ENCODE measurements around the gene IL1RAPL1. TPM values are rescaled to one million over a fixed set of nuclear protein-coding genes. Genes with fewer than 3 reads are reported as not detected.
"Not testable (repeated sequence)": the region's sequence is repeated elsewhere in the genome, so short reads cannot be mapped to it uniquely, and the experiment has no call there.

The IL1RAPL1 gene
- total RNA-seq, 2 donors from 2014 or later: 0.18 to 0.31 TPM

- ATAC-seq (no peak), DNase-seq (no peak)
- intact Hi-C loops (cut with DNase I, micrococcal nuclease): no loop called here
These were observed 708.9 kb downstream of the IL1RAPL1 start for GRCh38 chrX:29295987-29296680.

GRCh38 chrX:29297171-29297800 lies 710.0 kb downstream of the IL1RAPL1 start:
- DNase-seq (no peak), ATAC-seq (no peak)
- intact Hi-C loops (cut with DNase I, micrococcal nuclease): no loop called here

- intact Hi-C loops (cut with DNase I, micrococcal nuclease): no loop called here
- no peak for ATAC-seq
These were observed 712.4 kb downstream of the IL1RAPL1 start for GRCh38 chrX:29299684-29300083.

GRCh38 chrX:29308726-29309125 lies 721.5 kb downstream of the IL1RAPL1 start:
- DNase-seq (no peak), ATAC-seq (no peak)
- intact Hi-C loops (cut with DNase I, micrococcal nuclease): no loop called here

More at GRCh38 chrX:29299684-29300083, 712.4 kb downstream of the IL1RAPL1 start:
- no peak for DNase-seq

- DNase-seq: no peak
- no peak for ATAC-seq
- intact Hi-C loops (cut with DNase I, micrococcal nuclease): no loop called here
These were observed 728.7 kb downstream of the IL1RAPL1 start for GRCh38 chrX:29315931-29316330.

GRCh38 chrX:29318012-29318411 lies 730.8 kb downstream of the IL1RAPL1 start:
- no peak for DNase-seq
- intact Hi-C loops (cut with DNase I, micrococcal nuclease): no loop called here
- no peak for ATAC-seq

GRCh38 chrX:29332429-29332828 lies 745.2 kb downstream of the IL1RAPL1 start:
- intact Hi-C loops (cut with DNase I, micrococcal nuclease): not testable (repeated sequence)

GRCh38 chrX:29333091-29333490 lies 745.8 kb downstream of the IL1RAPL1 start:
- intact Hi-C loops (cut with DNase I, micrococcal nuclease); DNase-seq; ATAC-seq: not testable (repeated sequence)

More at GRCh38 chrX:29332429-29332828, 745.2 kb downstream of the IL1RAPL1 start:
- not testable (repeated sequence) for DNase-seq, ATAC-seq

- intact Hi-C loops (cut with DNase I, micrococcal nuclease): no loop called here
- DNase-seq: no peak
- ATAC-seq: no peak
These were observed 761.0 kb downstream of the IL1RAPL1 start for GRCh38 chrX:29348288-29348687.

- no peak for ATAC-seq
- intact Hi-C loops (cut with DNase I, micrococcal nuclease): no loop called here
- no peak for DNase-seq
These were observed 772.0 kb downstream of the IL1RAPL1 start for GRCh38 chrX:29359276-29359675.

- intact Hi-C loops (cut with DNase I, micrococcal nuclease); DNase-seq: not testable (repeated sequence)
- peak; percentile 97 for ATAC-seq
These were observed 787.5 kb downstream of the IL1RAPL1 start for GRCh38 chrX:29374765-29375164.

- intact Hi-C loops (cut with DNase I, micrococcal nuclease): no loop called here
- DNase-seq: no peak
- no peak for ATAC-seq
These were observed 789.3 kb downstream of the IL1RAPL1 start for GRCh38 chrX:29376584-29376983.

GRCh38 chrX:29382811-29383210 lies 795.6 kb downstream of the IL1RAPL1 start:
- ATAC-seq (no peak), DNase-seq (no peak)
- intact Hi-C loops (cut with DNase I, micrococcal nuclease): no loop called here

GRCh38 chrX:29388509-29388908 lies 801.3 kb downstream of the IL1RAPL1 start:
- ATAC-seq (no peak), DNase-seq (no peak)
- intact Hi-C loops (cut with DNase I, micrococcal nuclease): no loop called here

- intact Hi-C loops (cut with DNase I, micrococcal nuclease): no loop called here
- no peak for DNase-seq
- no peak for ATAC-seq
These were observed 810.3 kb downstream of the IL1RAPL1 start for GRCh38 chrX:29397506-29397905.

GRCh38 chrX:29407357-29407756 lies 820.1 kb downstream of the IL1RAPL1 start:
- intact Hi-C loops (cut with DNase I, micrococcal nuclease): no loop called here
- DNase-seq: no peak

GRCh38 chrX:29419774-29420553 lies 832.7 kb downstream of the IL1RAPL1 start:
- ATAC-seq: no peak
- intact Hi-C loops (cut with DNase I, micrococcal nuclease): no loop called here
- DNase-seq: no peak

More at GRCh38 chrX:29407357-29407756, 820.1 kb downstream of the IL1RAPL1 start:
- ATAC-seq: no peak

GRCh38 chrX:29422034-29422433 lies 834.8 kb downstream of the IL1RAPL1 start:
- DNase-seq (no peak), ATAC-seq (peak; percentile 64)
- intact Hi-C loops (cut with DNase I, micrococcal nuclease): no loop called here

- intact Hi-C loops (cut with DNase I, micrococcal nuclease): no loop called here
- no peak for ATAC-seq
- no peak for DNase-seq
These were observed 844.6 kb downstream of the IL1RAPL1 start for GRCh38 chrX:29431895-29432294.

- DNase-seq (no peak), ATAC-seq (no peak)
- intact Hi-C loops (cut with DNase I, micrococcal nuclease): no loop called here
These were observed 845.3 kb downstream of the IL1RAPL1 start for GRCh38 chrX:29432534-29432933.

Measured in left colon (tissue), 2 donors.